Heart left ventricle (tissue), 16 donors: Measurements from ENCODE around the gene SNCA. TPM values are rescaled to one million over a fixed set of nuclear protein-coding genes. Genes with fewer than 3 reads are reported as not detected.

Experiments used
- ATAC-seq, 4 donors: fragments of 200-7000 bp; cut with Tn5 transposase; one replicate each; pipeline ENCODE4 v1.9.1; 2020 to 2022; ENCODE audit warnings: moderate library complexity in 4 of 4, mild to moderate bottlenecking in 3 of 4, moderate number of reproducible peaks in 1 of 4
- DNase-seq, 5 donors: peaks; one replicate each; pipeline ENCODE4 v3.0.0-alpha.2; 2020
- H3K27ac ChIP-seq, 12 donors: fragments of 200-600 bp; sonication (generic) in 4 of 12; one replicate each; pipeline versions ENCODE4 v1.5.0 to v1.8.0; 2016 to 2022; ENCODE audit warnings: mild to moderate bottlenecking in 2 of 12
- H3K27me3 ChIP-seq, 9 donors: fragments of 200-600 bp; sonication (generic) in 2 of 9; one replicate each; pipeline versions ENCODE4 v1.5.1 to v1.8.0; 2016 to 2022; ENCODE audit warnings: mild to moderate bottlenecking in 3 of 9
- H3K36me3 ChIP-seq, 9 donors: fragments of 200-600 bp; sonication (generic) in 2 of 9; one replicate each; pipeline versions ENCODE4 v1.5.0 to v1.8.0; 2018 to 2022; ENCODE audit warnings: mild to moderate bottlenecking in 2 of 9
- H3K4me1 ChIP-seq, 12 donors: fragments of 200-600 bp; sonication (generic) in 4 of 12; one replicate each; pipeline versions ENCODE4 v1.5.0 to v1.8.0; 2016 to 2022; ENCODE audit warnings: mild to moderate bottlenecking in 3 of 12
- H3K4me3 ChIP-seq, 12 donors: fragments of 200-600 bp; sonication (generic) in 4 of 12; one replicate each; pipeline versions ENCODE4 v1.5.0 to v1.8.0; 2017 to 2022; ENCODE audit warnings: mild to moderate bottlenecking in 9 of 12, moderate library complexity in 4 of 12
- H3K9me3 ChIP-seq, 12 donors: fragments of 200-600 bp; sonication (generic) in 4 of 12; one replicate each; pipeline versions ENCODE4 v1.5.0 to v1.8.0; 2016 to 2022; ENCODE audit warnings: mild to moderate bottlenecking in 1 of 12
- CTCF ChIP-seq, 12 donors: fragments of 200-600 bp; sonication (generic) in 4 of 12; IDR thresholded peaks; one replicate each; pipeline versions ENCODE4 v1.5.0 to v1.8.0; 2018 to 2022; ENCODE audit warnings: antibody characterized with exemption in 12 of 12, mild to moderate bottlenecking in 5 of 12
- POLR2A ChIP-seq, 2 donors: fragments of 450-650 bp; IDR thresholded peaks; one replicate each; pipeline ENCODE4 v1.6.1; 2017; ENCODE audit warnings: antibody characterized with exemption in 2 of 2, mild to moderate bottlenecking in 2 of 2, moderate library complexity in 2 of 2
- WGBS, 4 donors: extraction: QIAGEN DNeasy Blood & Tissue Kit in 2 of 4; methylation state at CpG; one replicate each; pipeline versions ENCODE4 v1.1.5 to v1.1.7; 2013 to 2018; 5-methylcytosine and 5-hydroxymethylcytosine counted together
- intact Hi-C, 10 donors: fragments of 100-400 bp; cut with DNase I; formaldehyde crosslinking; loops; one replicate each; pipeline versions ENCODE4 v1.11.1 to v1.14.2; 2022
- polyA plus RNA-seq, 2 donors: library from polyadenylated mRNA; stranded (reverse); fragments of 200-250 nt; gene quantifications; one replicate each; pipeline ENCODE4 v1.2.3, GENCODE V29; 2013
- total RNA-seq, 9 donors: library from RNA; depleted of rRNA in 2 of 9; stranded (reverse); fragments of >200 nt in 2 of 9; fragmentation: NEBNext Ultra II Directional in 3 of 9; extraction: Animal tissue kit (Norgen Biotek cat#: 25700) in 3 of 9; gene quantifications; one replicate each; pipeline versions ENCODE4 v1.1.0 to v1.2.4, GENCODE V29; 2016 to 2023
- donor health status: ischemic (EF 13 %, LVEDD 7.1; RV severe dilation, severe dysfunction).
- donor health status: healthy with polysubstance abuse.
- donor health status: DM: no; HTN: yes; CAD: no.
- donor health status: DM: no; HTN: no; CAD: no.
- donor health status: ischemic (EF 25% LVEDD 6.9; RV normal size, moderate dysfunction).
- donor health status: ischemic (EF 25% LVEDD 5.7; RV mildly dilated, moderate dysfunction).
- donor health status: healthy.
- donor health status: DM: yes; HTN: yes; CAD: no.
- donor health status: ischemic (EF 35%, LVEDD 5.7; RV mildly dilated, moderate dysfunction).
- donor health status: nonischemic (EF 11% LVEDD 7.7; RV severe dilation, severe dysfunction).
- donor health status: DM: yes; HTN: yes; CAD: no.
- donor health status: PGD.
- donor health status: ischemic (EF 29% LVEDD 5.4; RV normal size, mild dysfunction).
- donor health status: nonischemic (EF 23%, LVEDD 6.1; RV moderate dilation, normal function).

SNCA gene
- total and polyA plus RNA-seq, 11 donors: 2.3 to 27.9 (median 5.5) TPM

GRCh38 chr4:89800527-89801103 lies 36.3 kb downstream of the SNCA start:
- TF ChIP-seq POLR2A (IDR thresholded peaks at IDR 0.05) (no peak), CTCF (IDR thresholded peaks at IDR 0.05) (no peak)
- Histone ChIP-seq H3K27me3 (no peaks in the 10 kb centered on the region), H3K4me1 (peaks cover 0 to 4% (median 0%) of the 10 kb centered on the region in 12 donors), H3K36me3 (no peaks in the 10 kb centered on the region), H3K9me3 (no peaks in the 10 kb centered on the region), H3K4me3 (no peak overlapping the region), H3K27ac (no peak overlapping the region)
- intact Hi-C loops: no loop called here
- WGBS, 4 donors: 54 to 66% (median 64%) methylated on average over 3 of the region's 3 CpGs
- ATAC-seq (no peak), DNase-seq (no peak)

- ATAC-seq (no peak), DNase-seq (no peak)
- no peak for TF ChIP-seq CTCF (IDR thresholded peaks at IDR 0.05)
- no peak overlapping the region for H3K4me3 ChIP-seq
- intact Hi-C loops: no loop called here
- 85 to 93% (median 91%) methylated on average over 3 of the region's 3 CpGs for WGBS, 4 donors
- H3K36me3 ChIP-seq: no peaks in the 10 kb centered on the region
- H3K27ac ChIP-seq: no peak overlapping the region
- H3K4me1 ChIP-seq: peaks cover 0 to 2% (median 0%) of the 10 kb centered on the region in 12 donors
- H3K9me3 ChIP-seq: no peaks in the 10 kb centered on the region
- H3K27me3 ChIP-seq: no peaks in the 10 kb centered on the region
Observed at GRCh38 chr4:89800012-89800516, 36.9 kb downstream of the SNCA start.

- H3K4me1 ChIP-seq: no peaks in the 10 kb centered on the region
- no peak for DNase-seq
- H3K27ac ChIP-seq: no peak overlapping the region
- ATAC-seq: no peak
- TF ChIP-seq POLR2A (IDR thresholded peaks at IDR 0.05) (no peak), CTCF (IDR thresholded peaks at IDR 0.05) (no peak)
- no peak overlapping the region for H3K4me3 ChIP-seq
- intact Hi-C loops: no loop called here
- H3K9me3 ChIP-seq: no peaks in the 10 kb centered on the region
- H3K27me3 ChIP-seq: no peaks in the 10 kb centered on the region
- no peaks in the 10 kb centered on the region for H3K36me3 ChIP-seq
Observed at GRCh38 chr4:89799071-89799470, 37.9 kb downstream of the SNCA start.

GRCh38 chr4:89797117-89797516 lies 39.8 kb downstream of the SNCA start:
- H3K27ac ChIP-seq: no peak overlapping the region
- H3K27me3 ChIP-seq: no peaks in the 10 kb centered on the region
- TF ChIP-seq CTCF (IDR thresholded peaks at IDR 0.05) (no peak), POLR2A (IDR thresholded peaks at IDR 0.05) (no peak)
- H3K9me3 ChIP-seq: no peaks in the 10 kb centered on the region
- DNase-seq: peak in 3 of 5 donors; percentile 11 to 31 (median 18)
- intact Hi-C loops: no loop called here
- H3K36me3 ChIP-seq: no peaks in the 10 kb centered on the region
- no peaks in the 10 kb centered on the region for H3K4me1 ChIP-seq
- H3K4me3 ChIP-seq: no peak overlapping the region
- peak in 1 of 4 donors; percentile 45 for ATAC-seq
